HEK293 (cell line): Measurements from ENCODE around the gene CXXC5.

Experiments used
- CTCF ChIP-seq: fragments of 450-650 bp; formaldehyde crosslinking; IDR thresholded peaks from 2 replicates; pipeline ENCODE4 v1.5.1; 2016; ENCODE audit warnings: missing biosample characterization, missing genetic modification characterization
- PRDM1 ChIP-seq: fragments of 450-650 bp; formaldehyde crosslinking; IDR thresholded peaks from 2 replicates; pipeline ENCODE4; 2016; ENCODE audit warnings: missing biosample characterization, missing genetic modification characterization
- SP2 ChIP-seq: fragments of 450-650 bp; formaldehyde crosslinking; IDR thresholded peaks from 2 replicates; pipeline ENCODE4 v1.5.1; 2016; ENCODE audit warnings: missing biosample characterization, missing genetic modification characterization
- YY1 ChIP-seq: fragments of 450-650 bp; formaldehyde crosslinking; IDR thresholded peaks from 2 replicates; pipeline ENCODE4 v1.5.1; 2018; ENCODE audit warnings: missing biosample characterization, missing genetic modification characterization
- ZBTB10 ChIP-seq: fragments of 450-650 bp; formaldehyde crosslinking; IDR thresholded peaks from 2 replicates; pipeline ENCODE4 v1.5.1; 2016; ENCODE audit warnings: missing biosample characterization, missing genetic modification characterization
- ZNF140 ChIP-seq: fragments of 450-650 bp; formaldehyde crosslinking; IDR thresholded peaks from 2 replicates; pipeline ENCODE4 v1.5.1; 2016; ENCODE audit warnings: missing biosample characterization, missing genetic modification characterization
- ZNF23 ChIP-seq: fragments of 450-650 bp; formaldehyde crosslinking; IDR thresholded peaks from 2 replicates; pipeline ENCODE4 v1.5.1; 2016; ENCODE audit warnings: missing biosample characterization, missing genetic modification characterization, borderline replicate concordance
- ZNF292 ChIP-seq: fragments of 450-650 bp; formaldehyde crosslinking; IDR thresholded peaks from 2 replicates; pipeline ENCODE4 v1.5.1; 2016; ENCODE audit warnings: low read depth, missing biosample characterization, missing genetic modification characterization, borderline replicate concordance
- ZNF311 ChIP-seq: fragments of 450-650 bp; formaldehyde crosslinking; IDR thresholded peaks from 2 replicates; pipeline ENCODE4 v1.5.1; 2017; ENCODE audit warnings: missing biosample characterization, missing genetic modification characterization, borderline replicate concordance
- ZNF544 ChIP-seq: fragments of 450-650 bp; formaldehyde crosslinking; IDR thresholded peaks from 2 replicates; pipeline ENCODE4 v1.5.0; 2017; ENCODE audit warnings: missing biosample characterization, missing genetic modification characterization
- ZNF624 ChIP-seq: fragments of 450-650 bp; formaldehyde crosslinking; IDR thresholded peaks from 2 replicates; pipeline ENCODE4 v1.5.1; 2017; ENCODE audit warnings: missing biosample characterization, missing genetic modification characterization
- ZNF626 ChIP-seq: fragments of 450-650 bp; sonication (Bioruptor Pico); formaldehyde crosslinking; IDR thresholded peaks from 2 replicates; pipeline ENCODE4 v1.5.1; 2018; ENCODE audit warnings: missing biosample characterization, missing genetic modification characterization, inconsistent platforms
- TF ChIP-seq, protein P1 (sequence below): fragments of 450-650 bp; formaldehyde crosslinking; IDR thresholded peaks from 2 replicates; pipeline ENCODE4 v1.5.1; 2016; ENCODE audit warnings: missing biosample characterization, missing genetic modification characterization
- TF ChIP-seq, protein P2 (sequence below): fragments of 450-650 bp; IDR thresholded peaks from 2 replicates; pipeline ENCODE4 v1.5.1; 2018; ENCODE audit warnings: missing biosample characterization, mild to moderate bottlenecking, missing genetic modification characterization

GRCh38 chr5:139702548-139702947 is 54.4 kb downstream of the CXXC5 start:
- TF ChIP-seq CTCF, result no peak
- no peak for TF ChIP-seq YY1 (tag by site-specific recombination)
- TF ChIP-seq ZNF140 (tag by site-specific recombination), result no peak
- TF ChIP-seq ZNF624 (tag by site-specific recombination), result no peak
- TF ChIP-seq ZNF23 (tag by site-specific recombination), result no peak
- TF ChIP-seq ZNF626, result no peak
- TF ChIP-seq, protein P1, sequence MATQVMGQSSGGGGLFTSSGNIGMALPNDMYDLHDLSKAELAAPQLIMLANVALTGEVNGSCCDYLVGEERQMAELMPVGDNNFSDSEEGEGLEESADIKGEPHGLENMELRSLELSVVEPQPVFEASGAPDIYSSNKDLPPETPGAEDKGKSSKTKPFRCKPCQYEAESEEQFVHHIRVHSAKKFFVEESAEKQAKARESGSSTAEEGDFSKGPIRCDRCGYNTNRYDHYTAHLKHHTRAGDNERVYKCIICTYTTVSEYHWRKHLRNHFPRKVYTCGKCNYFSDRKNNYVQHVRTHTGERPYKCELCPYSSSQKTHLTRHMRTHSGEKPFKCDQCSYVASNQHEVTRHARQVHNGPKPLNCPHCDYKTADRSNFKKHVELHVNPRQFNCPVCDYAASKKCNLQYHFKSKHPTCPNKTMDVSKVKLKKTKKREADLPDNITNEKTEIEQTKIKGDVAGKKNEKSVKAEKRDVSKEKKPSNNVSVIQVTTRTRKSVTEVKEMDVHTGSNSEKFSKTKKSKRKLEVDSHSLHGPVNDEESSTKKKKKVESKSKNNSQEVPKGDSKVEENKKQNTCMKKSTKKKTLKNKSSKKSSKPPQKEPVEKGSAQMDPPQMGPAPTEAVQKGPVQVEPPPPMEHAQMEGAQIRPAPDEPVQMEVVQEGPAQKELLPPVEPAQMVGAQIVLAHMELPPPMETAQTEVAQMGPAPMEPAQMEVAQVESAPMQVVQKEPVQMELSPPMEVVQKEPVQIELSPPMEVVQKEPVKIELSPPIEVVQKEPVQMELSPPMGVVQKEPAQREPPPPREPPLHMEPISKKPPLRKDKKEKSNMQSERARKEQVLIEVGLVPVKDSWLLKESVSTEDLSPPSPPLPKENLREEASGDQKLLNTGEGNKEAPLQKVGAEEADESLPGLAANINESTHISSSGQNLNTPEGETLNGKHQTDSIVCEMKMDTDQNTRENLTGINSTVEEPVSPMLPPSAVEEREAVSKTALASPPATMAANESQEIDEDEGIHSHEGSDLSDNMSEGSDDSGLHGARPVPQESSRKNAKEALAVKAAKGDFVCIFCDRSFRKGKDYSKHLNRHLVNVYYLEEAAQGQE (tag by site-specific recombination), result no peak
- no peak for TF ChIP-seq ZNF292 (tag by site-specific recombination)
- no peak for TF ChIP-seq PRDM1 (tag by site-specific recombination)
- TF ChIP-seq, protein P2, sequence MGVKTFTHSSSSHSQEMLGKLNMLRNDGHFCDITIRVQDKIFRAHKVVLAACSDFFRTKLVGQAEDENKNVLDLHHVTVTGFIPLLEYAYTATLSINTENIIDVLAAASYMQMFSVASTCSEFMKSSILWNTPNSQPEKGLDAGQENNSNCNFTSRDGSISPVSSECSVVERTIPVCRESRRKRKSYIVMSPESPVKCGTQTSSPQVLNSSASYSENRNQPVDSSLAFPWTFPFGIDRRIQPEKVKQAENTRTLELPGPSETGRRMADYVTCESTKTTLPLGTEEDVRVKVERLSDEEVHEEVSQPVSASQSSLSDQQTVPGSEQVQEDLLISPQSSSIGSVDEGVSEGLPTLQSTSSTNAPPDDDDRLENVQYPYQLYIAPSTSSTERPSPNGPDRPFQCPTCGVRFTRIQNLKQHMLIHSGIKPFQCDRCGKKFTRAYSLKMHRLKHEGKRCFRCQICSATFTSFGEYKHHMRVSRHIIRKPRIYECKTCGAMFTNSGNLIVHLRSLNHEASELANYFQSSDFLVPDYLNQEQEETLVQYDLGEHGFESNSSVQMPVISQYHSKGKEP (tag by site-specific recombination), result no peak
- TF ChIP-seq ZBTB10, result no peak
- TF ChIP-seq SP2, result no peak
- TF ChIP-seq ZNF544 (tag by site-specific recombination), result no peak
- TF ChIP-seq ZNF311 (tag by site-specific recombination), result no peak
